ENCODE results near the gene C1QTNF5. TPM values are rescaled to one million over a fixed set of nuclear protein-coding genes. Genes with fewer than 3 reads are reported as not detected.

C1QTNF5 gene
- polyA plus RNA-seq, 3 donors = 22.5 to 25.9 (median 25.0) TPM

- no peak for DNase-seq (ENCODE audit: low read depth in 3 of 3, low spot score in 2 of 3)
Observed at GRCh38 chr11:119339589-119340334, 921 bp downstream of the C1QTNF5 start.

- DNase-seq (ENCODE audit: low read depth in 3 of 3, low spot score in 2 of 3) = no peak
Observed at GRCh38 chr11:119338965-119339588, 1.6 kb downstream of the C1QTNF5 start.

- DNase-seq (ENCODE audit: low read depth in 3 of 3, low spot score in 2 of 3) = peak in 1 of 3 donors; percentile 69
Observed at GRCh38 chr11:119338318-119338890, 2.3 kb downstream of the C1QTNF5 start.

- no peak for DNase-seq (ENCODE audit: low read depth in 3 of 3, low spot score in 2 of 3)
Observed at GRCh38 chr11:119337581-119338317, 2.9 kb downstream of the C1QTNF5 start.

GRCh38 chr11:119336744-119337469 lies 3.8 kb downstream of the C1QTNF5 start:
- no peak for DNase-seq (ENCODE audit: low read depth in 3 of 3, low spot score in 2 of 3)

GRCh38 chr11:119335655-119336543 lies 4.8 kb downstream of the C1QTNF5 start:
- DNase-seq (ENCODE audit: low read depth in 3 of 3, low spot score in 2 of 3) = no peak

GRCh38 chr11:119335091-119335654 lies 5.5 kb downstream of the C1QTNF5 start:
- no peak for DNase-seq (ENCODE audit: low read depth in 3 of 3, low spot score in 2 of 3)

- DNase-seq (ENCODE audit: low read depth in 3 of 3, low spot score in 2 of 3) = peak; percentile 96 to 99 (median 98)
Observed at GRCh38 chr11:119334174-119334930, 6.3 kb downstream of the C1QTNF5 start, which contains the start of gene RNF26. TSS of gene RNF26 (plus strand) at chr11:119334527. CDS start at chr11:119335123, 596 bp downstream.

- DNase-seq (ENCODE audit: low read depth in 3 of 3, low spot score in 2 of 3) = no peak
Observed at GRCh38 chr11:119332111-119332765, 8.4 kb downstream of the C1QTNF5 start.

GRCh38 chr11:119330237-119330636 lies 10.4 kb downstream of the C1QTNF5 start:
- DNase-seq (ENCODE audit: low read depth in 3 of 3, low spot score in 2 of 3) = no peak

GRCh38 chr11:119329320-119329719 lies 11.4 kb downstream of the C1QTNF5 start:
- DNase-seq (ENCODE audit: low read depth in 3 of 3, low spot score in 2 of 3) = no peak

- no peak for DNase-seq (ENCODE audit: low read depth in 3 of 3, low spot score in 2 of 3)
Observed at GRCh38 chr11:119324189-119324588, 16.5 kb downstream of the C1QTNF5 start.

- peak in 1 of 3 donors; percentile 71 for DNase-seq (ENCODE audit: low read depth in 3 of 3, low spot score in 2 of 3)
Observed at GRCh38 chr11:119323532-119324033, 17.1 kb downstream of the C1QTNF5 start.

GRCh38 chr11:119322921-119323531 lies 17.7 kb downstream of the C1QTNF5 start:
- DNase-seq (ENCODE audit: low read depth in 3 of 3, low spot score in 2 of 3) = no peak

- DNase-seq (ENCODE audit: low read depth in 3 of 3, low spot score in 2 of 3) = no peak
Observed at GRCh38 chr11:119322360-119322739, 18.3 kb downstream of the C1QTNF5 start.

GRCh38 chr11:119320776-119321524 lies 19.7 kb downstream of the C1QTNF5 start:
- peak in 1 of 3 donors; percentile 38 for DNase-seq (ENCODE audit: low read depth in 3 of 3, low spot score in 2 of 3)
